GM21529 (cell line): ENCODE results near the gene CHST13.

Experiments used
- ATAC-seq: cut with Tn5 transposase; IDR thresholded peaks from one replicate; pipeline ENCODE4 v1.9.1; 2021; ENCODE audit not compliant: unreplicated experiment

The CHST13 gene

DNA sequence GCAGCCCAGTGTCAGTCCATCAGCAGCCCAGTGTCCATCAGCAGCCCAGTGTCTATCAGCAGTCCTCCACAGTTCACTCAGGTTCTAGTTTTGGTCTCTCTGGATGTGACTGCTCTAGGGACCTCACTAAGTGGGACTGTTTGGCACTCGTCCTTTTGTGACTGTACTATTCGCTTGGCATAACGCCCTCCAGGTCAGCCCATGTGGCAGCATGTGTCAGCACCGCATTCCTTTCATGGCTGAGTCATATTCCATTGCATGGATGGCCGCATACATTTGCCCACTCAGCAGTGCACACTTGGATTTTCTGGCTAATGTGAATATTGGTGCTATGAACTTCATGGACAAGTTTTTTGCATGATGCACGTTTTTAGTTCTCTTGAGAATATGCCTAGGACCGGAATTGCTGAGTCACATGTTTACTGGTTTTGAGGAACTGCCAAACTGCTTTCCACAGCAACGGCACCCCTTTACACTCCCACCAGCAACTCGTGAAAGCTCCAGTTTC lies 16.4 kb downstream of the CHST13 start:
- no peak for ATAC-seq

DNA sequence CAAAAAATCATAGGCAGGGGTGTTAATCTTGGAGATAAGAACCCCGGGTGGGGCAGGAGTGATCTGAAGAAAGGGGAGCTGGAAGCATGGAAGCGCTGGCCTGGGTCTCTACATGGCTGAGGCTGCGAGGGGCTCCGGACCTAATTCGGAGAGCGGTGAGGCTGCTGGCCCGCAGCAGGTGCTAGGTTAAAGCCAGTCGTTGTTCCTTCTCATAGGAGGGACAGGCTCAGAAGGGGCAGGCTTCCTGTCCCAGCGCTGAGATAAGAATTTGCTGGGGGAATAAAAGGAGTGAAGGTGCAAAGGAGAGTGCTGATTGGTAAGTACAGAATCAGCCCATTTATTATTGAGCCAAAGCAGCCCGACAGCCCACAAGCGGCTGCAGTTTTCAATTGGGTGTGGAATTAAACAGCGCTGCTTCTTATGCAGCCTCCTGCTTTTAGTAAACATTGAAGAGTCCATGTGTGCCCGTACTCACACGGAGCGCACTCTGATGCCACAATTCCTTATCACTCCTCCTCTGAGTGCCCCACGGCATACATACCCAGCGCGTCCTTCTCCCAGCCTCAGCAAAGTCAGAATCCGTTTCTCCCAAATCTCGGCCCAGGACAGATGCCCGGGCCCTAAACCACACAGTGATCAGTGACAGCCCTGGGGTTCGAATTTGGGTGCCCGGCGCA lies 17.1 kb downstream of the CHST13 start:
- no peak for ATAC-seq

DNA sequence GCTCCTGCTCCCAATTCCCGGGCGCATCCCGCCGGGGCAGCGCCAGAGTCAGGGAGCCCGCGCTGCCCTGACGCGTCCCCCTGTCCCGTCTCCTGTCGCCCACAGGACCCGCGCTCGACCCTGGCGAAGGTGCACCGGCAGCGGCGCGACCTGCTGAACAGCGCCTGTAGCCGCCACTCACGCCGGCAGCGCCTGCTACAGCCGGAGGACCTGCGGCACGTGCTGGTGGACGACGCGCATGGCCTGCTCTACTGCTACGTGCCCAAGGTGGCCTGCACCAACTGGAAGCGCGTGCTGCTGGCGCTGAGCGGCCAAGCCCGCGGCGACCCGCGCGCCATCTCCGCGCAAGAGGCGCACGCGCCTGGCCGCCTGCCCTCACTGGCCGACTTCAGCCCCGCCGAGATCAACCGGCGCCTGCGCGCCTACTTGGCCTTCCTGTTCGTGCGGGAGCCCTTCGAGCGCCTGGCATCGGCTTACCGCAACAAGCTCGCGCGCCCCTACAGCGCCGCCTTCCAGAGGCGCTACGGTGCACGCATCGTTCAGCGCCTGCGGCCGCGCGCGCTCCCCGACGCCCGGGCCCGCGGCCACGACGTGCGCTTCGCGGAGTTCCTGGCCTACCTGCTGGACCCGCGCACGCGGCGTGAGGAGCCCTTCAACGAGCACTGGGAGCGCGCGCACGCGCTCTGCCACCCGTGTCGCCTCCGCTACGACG lies 17.8 kb downstream of the CHST13 start:
- ATAC-seq, result no peak

DNA sequence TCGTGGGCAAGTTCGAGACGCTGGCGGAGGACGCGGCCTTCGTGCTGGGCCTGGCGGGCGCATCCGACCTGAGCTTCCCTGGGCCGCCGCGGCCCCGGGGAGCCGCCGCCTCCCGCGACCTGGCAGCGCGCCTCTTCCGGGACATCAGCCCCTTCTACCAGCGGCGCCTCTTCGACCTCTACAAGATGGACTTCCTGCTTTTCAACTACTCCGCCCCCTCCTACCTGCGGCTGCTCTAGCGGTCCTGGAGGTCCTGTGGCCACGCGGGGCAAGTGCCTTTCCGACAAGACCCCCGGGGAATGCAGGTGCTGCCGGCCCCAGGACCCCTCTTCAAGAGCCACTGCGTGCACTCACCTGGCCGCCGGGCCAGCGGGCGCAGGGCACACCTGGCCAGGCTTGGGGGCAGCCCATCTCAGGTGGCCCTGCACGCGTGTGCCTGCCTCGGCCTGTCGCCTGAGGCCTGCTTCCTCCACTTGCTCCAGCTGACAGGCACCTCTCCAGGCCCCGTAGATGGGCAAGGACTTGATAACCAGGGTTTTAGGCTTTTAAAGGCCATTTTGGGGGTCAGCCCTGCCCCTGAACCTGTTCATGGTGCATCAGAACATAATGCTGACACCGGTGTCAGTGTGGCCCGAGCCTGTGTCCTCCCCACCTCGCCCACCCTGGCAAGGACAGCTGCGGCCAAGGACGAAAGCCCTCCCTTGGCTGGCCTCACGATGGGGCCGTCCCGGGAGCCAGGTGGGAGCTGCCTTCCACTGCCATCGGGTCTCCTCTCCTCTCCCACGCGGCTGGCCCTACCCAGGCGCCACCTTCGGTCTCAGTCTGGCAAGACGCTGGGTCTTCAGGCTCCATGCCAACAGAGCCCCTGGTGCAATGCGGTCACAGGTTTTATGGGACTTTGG lies 18.6 kb downstream of the CHST13 start:
- ATAC-seq, result no peak

DNA sequence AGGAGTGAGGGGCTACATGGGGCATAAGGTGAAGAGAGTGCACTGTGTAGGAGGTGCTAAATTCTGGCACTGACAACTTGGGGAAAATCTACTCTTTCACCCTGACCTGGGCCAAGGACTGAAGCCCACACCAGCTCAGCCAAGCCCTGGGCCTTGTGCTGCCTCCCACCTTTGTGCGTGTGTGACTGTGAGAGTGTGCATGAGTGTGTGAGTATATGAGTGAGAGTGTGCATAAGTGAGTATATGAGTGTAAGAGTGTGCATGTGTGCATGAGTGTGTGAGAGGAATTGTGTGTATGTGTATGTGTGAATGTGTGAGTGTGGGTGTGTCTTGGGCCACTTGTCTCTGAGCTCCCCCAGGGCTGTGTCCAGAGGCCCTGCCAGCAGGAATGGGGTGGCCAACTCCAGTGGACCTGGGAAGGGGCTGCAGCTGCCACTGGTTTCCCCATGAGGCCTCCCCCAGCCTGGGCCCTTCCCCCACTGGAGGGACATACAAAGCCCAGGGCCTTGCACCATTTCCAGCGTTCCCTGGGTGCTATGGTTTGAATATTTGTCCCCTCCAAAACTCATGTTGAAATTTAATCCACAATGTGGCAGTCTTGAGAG lies 19.6 kb downstream of the CHST13 start:
- no peak for ATAC-seq

DNA sequence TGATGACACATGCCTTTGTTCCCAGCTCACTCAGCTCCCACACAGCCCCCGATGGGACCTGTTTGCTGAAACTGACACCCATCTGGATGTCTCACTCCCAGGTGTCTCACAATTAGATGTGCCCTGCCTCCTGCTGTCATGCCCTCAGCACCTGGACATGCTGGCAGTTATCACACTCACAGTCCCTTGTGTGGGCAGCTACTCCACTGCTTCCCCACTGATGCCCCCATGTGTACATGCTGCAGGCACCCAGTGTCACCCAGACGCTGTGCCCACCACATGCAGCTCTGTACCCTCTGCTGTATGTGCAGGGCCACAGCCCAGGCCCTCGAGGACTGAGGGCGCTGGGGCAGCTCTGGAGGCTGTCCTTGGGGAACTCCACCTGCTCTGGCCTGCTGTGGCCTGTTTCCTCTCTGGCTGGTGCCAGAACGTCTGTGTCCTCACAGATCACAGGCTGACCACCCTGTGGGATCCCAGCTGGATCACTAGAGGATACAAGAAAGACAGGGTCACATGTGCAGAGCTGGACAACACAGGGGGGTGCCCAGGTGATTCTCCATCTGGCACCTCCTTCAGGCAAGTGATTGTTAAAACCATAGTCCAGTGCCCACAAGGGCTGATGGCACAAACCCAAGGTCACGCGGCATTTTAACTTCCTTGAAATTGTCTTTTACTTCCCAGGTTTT lies 20.8 kb downstream of the CHST13 start:
- no peak for ATAC-seq

DNA sequence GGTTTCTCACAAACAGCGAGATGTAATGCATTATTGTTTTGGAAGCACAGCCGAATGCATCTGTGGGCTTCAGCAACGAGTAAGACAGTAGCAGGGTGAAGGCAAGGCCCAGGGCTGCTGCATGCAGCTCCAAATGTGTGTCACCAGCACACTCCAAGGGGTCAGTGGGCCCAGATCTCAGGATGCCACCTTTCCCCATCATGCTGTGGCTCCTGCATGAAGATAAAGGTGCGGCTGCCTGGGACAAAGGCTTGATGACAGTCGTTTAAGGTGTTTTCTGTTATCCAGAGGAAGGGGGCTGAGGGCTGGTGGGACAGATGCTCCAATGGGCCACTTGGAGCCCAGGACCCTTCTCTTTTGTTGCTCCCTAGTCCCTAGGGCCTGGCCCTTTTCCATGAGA lies 21.6 kb downstream of the CHST13 start:
- ATAC-seq, result no peak

DNA sequence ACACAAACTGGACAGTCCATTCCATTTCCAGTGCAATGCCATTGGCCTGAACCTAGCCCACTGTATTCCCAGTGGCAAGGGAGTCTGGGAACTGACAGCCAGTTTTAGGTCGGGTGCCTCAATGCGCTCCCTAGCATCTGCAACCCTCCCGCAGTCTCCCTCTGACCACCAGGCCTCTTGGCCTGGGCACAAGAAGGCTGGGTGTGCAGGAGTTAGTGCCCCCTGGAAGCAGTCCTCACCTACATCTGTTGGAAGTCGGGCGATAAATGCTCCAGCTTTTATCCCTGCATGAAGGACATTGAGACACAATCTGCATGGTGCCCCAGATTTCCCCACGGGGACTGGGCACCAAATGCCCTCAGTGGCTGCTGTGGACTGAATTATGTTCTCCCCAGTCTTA lies 22.1 kb downstream of the CHST13 start:
- ATAC-seq, result no peak

DNA sequence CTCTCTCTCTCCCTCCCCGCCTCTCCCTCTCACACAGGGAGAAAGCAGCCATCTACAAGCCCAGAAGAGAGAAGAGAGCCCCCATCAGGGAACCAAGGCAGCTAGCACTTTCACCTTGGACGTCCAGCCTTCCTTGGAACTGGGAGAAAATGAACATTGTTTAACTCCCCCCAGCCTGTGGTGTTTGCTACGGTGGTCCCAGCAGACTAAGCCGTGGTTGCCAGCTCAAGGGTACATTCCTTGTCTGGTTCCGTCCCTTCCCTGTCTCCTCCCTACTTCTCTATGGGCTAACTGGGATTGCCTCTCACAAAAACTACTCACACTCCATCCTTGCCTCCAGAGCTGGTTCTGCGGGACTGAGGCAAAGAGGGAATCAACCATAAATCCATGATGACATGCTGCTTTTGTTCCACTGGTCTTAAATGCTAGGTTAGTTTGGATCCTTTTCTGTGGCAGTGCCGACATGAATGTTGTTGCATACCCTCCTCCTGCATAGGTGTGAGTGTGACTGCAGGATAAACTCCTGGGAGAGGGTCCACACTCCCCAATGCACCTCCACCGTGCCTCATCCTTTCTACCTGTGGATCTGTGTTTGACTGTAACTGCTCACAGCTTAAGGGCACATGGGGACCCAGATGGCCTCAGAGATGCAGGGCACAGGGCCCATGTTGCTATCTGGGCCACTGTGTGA lies 22.7 kb downstream of the CHST13 start:
- ATAC-seq, result no peak

DNA sequence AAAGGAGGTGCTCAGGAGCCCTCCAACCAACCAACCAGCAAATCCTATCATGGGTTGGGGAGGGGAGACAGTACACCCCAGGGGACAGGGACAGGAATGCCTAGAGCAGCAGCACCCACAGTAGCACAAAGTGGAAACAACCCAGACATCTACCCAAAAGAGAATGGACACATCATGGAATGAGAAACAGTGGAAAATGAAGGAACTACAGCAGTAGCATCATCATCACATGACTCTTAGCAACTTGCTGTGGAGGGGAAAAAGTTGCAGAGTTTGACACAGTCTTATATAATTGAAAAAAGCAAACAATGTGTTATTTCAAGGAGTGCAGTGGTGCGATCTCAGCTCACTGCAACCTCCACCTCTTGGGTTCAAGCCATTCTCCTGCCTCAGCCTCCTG lies 23.8 kb downstream of the CHST13 start:
- no peak for ATAC-seq

DNA sequence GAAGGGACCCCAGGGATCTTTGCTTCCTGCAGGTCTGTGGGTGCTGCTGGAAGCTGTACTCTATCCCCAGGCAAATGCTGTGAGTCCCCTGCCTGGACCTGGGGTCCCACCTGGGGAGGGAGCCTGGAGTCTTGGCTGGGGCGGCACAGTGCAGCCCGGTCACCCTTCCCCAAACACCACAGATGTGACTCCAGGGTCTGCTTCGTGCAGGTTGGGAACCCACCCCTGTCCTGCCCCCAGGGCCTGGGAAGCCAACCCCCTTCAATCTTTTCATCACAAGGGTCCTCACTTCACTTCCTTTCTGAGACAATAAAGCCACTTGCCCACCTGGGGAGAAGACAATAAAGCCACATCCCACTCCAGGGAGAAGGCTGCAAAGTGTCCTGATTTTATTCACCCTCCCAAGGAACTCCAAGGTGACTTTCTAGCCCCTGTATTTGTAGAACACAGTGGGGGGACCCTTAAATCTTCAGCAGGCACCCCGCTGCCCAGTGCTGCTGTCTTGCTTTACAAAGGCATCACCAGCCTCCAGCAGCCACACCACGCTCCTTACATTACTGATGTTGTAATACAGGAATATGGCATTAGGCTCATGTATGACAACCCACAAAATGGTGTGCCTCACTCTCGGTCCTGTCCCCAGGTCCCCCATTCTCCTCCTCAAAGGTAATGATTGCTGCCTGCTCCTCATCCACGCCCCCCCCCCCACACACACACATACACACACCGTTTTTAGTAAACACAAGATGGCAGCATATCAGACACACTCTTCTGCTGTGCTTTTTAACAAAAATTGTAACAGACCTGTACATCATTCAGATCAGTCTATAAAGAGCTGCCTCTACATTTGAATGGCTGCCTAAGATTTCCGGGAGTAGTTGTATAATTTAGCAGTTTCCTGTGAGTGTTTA lies 24.9 kb downstream of the CHST13 start:
- no peak for ATAC-seq

DNA sequence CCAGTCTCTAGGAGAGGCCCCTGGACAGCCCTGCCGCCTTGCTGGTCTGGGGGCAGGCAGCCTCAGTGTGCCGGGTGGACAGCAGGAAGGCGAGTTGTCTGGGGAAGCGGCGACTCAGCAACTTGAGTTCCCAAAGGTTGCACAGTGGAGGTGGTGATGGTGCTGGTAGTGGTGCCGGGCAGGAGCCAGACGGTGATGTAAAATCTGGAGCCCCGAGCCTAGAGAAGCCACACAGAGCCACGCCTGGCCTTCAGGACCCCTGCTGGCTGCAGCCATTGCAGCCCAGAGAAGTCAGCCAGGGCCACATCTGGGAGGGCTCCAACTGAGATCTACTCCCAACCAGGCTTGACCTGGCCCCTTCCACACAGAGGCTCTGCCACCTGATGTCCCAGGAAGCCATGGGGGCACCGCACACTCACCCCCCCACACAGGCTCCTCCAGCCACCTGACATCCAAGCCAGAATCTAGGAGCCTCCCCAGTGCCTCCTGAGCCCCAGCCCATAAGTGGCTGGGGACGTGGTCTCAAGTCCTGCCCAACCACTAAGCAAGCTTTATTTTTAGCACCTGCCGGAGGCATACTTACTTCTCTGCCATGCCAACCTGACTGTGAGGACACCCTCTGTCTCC lies 26.0 kb downstream of the CHST13 start:
- no peak for ATAC-seq

DNA sequence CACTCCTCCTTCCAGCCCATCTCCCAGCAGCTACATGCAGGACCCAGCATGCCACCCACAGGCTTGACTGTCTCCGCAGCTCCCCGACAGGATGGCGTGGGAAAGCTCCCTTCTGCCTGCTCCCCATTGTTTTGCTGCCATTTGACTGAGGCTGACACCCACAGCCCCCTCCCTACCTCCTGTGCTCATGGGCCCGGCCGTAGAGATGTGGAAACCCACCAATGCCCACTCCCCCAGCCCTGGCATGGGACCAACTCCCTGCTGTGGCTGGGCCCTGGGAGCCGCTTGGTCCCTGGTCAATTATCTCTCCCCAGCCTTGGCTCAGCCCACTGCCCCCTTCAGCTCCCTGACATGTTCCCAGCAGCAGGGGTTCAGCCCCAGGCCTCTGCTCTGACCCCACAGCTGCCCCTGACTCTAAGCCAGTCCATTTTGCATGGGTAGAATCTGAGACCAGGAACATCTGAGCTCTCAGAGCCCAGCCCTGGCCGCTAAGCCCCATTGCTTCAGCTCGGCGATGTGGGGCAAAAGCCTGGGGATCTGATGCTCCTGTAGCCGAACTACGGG lies 26.6 kb downstream of the CHST13 start:
- no peak for ATAC-seq

DNA sequence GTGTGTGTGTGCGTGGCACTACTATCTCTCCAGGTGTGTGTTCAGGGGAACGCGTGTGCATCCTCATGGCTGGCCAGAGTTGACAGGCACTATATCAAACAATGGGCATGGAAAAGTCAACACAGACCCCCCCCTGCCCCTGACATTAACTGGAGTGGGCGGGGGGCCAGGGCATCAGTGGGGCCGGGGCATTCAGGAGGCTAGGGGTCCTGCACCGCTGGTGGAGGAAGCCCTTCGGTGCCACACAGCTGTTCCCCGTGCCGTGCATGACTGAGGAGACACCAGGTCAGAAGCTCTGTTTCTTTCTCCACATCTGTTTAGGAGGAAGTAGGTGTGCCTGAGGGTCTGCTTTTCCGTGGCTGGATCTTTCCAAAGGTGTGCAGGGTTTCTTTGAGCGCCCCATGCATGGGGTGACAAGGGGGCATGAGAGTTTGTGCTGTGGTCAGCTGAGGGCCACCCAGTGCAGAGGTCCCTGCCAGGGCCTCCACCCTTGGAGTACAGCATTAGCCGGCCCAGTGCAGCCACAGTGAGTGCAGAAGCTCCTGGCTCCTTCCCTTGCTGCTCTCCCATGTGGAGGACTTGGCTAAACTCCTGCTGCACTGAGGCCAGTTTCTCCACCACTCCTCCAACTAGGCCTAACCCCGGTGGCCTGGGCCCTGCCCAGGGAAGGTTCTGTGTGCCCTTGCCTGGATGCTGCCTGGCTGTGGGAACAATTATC lies 27.3 kb downstream of the CHST13 start:
- ATAC-seq, result no peak

DNA sequence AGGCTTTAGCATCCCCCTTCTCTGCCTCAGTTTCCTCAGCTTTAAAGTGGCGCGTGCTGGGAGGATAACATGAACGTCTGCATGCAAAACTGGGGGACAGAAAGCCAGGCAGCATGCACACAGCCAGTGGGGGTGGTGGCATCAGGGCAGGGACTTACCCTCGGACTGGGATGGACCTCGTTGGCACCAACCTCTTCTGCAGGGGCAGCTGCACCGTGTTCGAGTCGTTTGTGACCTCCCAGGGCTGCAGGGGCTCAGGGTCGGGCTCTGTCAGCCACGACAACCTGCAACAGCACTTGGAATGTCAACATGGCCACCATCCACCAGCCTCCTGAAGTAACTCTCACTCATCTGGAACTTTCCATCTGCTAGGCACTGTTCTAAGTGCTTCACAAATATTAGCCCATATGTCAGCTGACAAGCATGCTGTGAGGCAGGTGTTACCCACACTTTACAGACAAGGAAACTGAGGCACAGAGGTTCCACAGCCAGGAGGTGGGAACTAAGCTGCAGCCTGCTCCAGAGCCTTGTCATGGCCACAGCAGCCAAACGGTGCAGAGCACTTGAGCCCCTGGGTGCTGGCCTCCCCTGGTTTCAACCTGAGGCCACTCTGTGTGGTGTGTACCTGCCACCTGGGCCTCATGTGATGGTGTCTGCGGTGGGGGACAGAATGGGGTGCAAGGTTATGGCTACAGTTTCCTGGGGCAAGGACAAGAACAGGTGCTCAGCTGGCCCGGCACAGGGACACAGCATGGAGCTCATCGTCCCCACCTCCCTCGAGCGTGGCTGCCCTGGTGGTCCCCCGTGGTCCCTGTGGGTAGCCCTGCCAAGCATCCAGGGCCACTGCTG lies 28.1 kb downstream of the CHST13 start:
- no peak for ATAC-seq

DNA sequence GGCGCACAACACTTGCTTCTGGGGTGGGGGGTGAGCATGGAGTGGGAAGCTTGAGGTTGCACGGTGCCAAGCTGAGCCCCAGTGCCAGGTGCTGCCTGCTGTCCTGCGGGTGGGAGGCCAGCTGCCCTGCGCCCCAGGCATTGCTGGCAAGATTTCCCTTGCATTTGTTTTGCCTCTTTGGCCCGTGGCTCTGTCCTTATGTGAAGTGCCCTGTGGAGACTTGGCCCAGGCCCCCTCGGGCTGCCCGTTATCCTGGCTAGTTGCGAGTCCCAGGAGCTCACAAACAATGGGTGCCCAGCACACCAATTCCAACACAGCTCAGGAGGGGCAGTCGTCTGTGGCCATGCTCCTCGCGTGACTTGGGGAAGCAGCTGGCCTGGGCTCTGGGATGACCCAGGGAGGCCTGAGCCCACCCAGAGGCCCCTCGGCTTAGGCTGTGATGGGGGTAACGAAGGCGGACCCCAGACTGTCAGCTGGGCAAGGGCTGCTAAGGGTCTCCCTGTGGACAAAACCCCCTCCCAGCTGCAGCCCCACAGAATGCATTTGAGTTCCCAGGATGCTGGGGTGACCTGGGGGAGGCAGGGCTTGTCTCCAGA lies 28.8 kb downstream of the CHST13 start:
- no peak for ATAC-seq
